ENCODE measurements around the gene LIG1. TPM values are rescaled to one million over a fixed set of nuclear protein-coding genes. Genes with fewer than 3 reads are reported as not detected.

Gene LIG1
- total RNA-seq (2021; ENCODE audit: unreplicated experiment) (41.3 TPM), Bru-seq, nascent RNA (percentile 58 among the genes with signal in this experiment), BruChase-seq, experiment 1, labeled RNA remaining after a 2-hour chase (percentile 66 among the genes with signal in this experiment), BruChase-seq, experiment 2, labeled RNA remaining after a 6-hour chase (percentile 67 among the genes with signal in this experiment)
- polyA plus RNA-seq (2012; ENCODE audit: insufficient read length) = 28.9 TPM
- long read RNA-seq, transcript LIG1-201 (28 exons, 3,384 nt) = major isoform, 21 of 59 reads
- long read RNA-seq, partial matches to known transcripts = 20 of 59 reads
- long read RNA-seq, other reads (novel, unspliced or antisense) = 17 of 59 reads

DNA sequence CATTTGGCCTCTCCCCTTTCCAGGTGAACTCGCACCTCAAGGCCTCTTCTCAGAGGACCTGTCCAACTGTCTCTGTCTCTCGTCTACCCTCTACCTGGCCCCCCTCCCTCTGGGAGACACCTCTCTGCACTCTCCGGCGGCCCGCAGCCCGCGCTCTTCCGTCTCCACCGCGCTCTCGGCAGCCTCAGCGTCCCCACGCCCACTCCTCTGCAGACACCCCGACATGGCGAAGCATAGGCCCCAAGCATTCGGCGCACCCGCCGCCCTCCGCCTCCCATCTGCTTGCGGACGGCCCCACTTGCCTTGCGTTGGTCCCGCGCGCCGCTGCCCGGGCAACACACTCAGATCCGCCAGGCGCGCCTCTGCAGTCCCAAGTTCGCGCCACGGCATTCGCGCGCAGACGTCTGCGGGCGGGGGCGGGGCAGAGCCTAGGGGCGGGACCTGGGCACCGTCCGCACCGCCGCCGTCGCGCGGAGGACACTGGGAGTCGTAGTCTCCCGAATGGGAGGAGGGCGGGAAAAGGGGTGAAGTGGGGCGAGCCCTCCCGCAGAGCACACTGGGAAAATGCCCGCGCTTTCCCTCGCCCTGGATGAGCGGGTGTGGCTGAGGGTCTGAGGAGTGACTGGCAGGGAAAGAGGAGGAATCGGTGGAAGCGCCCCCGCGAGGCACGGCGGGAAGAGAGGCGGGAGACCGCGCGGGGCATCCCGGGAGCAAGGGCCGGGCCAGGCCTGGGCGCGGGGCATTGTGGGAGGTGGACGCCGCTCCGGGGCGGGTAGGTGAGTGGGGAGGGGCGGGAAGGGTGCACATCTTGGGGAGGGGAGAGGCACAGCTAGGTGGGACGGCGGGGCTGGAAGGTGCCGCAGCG is at the start of gene LIG1, which contains the start of gene ZSWIM9:
Gene LIG1, minus strand, starts transcription at position 406 of the 865 bp plus-strand sequence. CDS start 4,778 bp downstream, outside the sequence.
Gene ZSWIM9, plus strand, starts transcription at position 742 of the 865 bp plus-strand sequence. CDS start 1,123 bp downstream, outside the sequence.
- no peaks in the 10 kb centered on the region; the same call in 1 of the 2 replicates for H3K36me3 ChIP-seq (ENCODE audit: control insufficient read depth, insufficient read depth, low read length)
- in situ Hi-C loops (cut with HindIII; ENCODE audit: low pct_unique_long_range_greater_than_20kb, low sequenced_read_pairs) = no loop called here
- no TSS peak for BruUV-seq (replicated peaks)
- intact Hi-C loops (cut with micrococcal nuclease; ENCODE audit: unreplicated experiment) = no loop called here
- DNase-seq (ENCODE audit: low read depth, low spot score) = peak; percentile 41
- ChIA-PET CTCF (interaction anchor here (0.6 kb wide), 3 partner anchors 24 to 85 kb away, joined by 3 read pairs; no protein-coding TSS in a partner anchor), POLR2A (interaction anchor here (0.6 to 0.7 kb wide), 4 partner anchors 15 to 1142 kb away, joined by 3 to 4 read pairs (median 3); no protein-coding TSS in a partner anchor)
- ATAC-seq = peak; percentile 97
- H3K4me3 ChIP-seq (ENCODE audit: low read depth in 2 of 2, low read length in 2 of 2) = peak within 1 kb of the TSS; percentile 79
- H3K4me1 ChIP-seq (ENCODE audit: control insufficient read depth, insufficient read depth, low read length) = no peaks in the 10 kb centered on the region
- H3K9me3 ChIP-seq (ENCODE audit: control insufficient read depth, insufficient read depth, low read depth, low read length) = no peaks in the 10 kb centered on the region
- no peaks in the 10 kb centered on the region for H3K27me3 ChIP-seq (ENCODE audit: control insufficient read depth, insufficient read depth, low read length)
- peak within 1 kb of the TSS; percentile 83 for H3K27ac ChIP-seq (ENCODE audit: low read length)
- TF ChIP-seq TCF7L2 (IDR thresholded peaks at IDR 0.05; ENCODE audit: low read depth, low read length) = no peak
- no peak for TF ChIP-seq POLR2AphosphoS5 (IDR thresholded peaks at IDR 0.05; ENCODE audit: low read depth, low read length)
- TF ChIP-seq REST (IDR thresholded peaks at IDR 0.05; ENCODE audit: insufficient read depth in 1 of 2, low read depth in 2 of 2, low read length in 1 of 2) = 0 out of 4 replicates have a peak, but pooled peaks of 1 of the 2 experiments have one; percentile 13
- peak; percentile 77; the same call in 1 of the 2 replicates for TF ChIP-seq SIN3A (IDR thresholded peaks at IDR 0.05; ENCODE audit: borderline replicate concordance, insufficient read depth, low read depth, low read length)
- no peak for TF ChIP-seq CTCF (IDR thresholded peaks at IDR 0.05)

- no TSS peak for BruUV-seq (replicated peaks)
- ATAC-seq (no peak), DNase-seq (ENCODE audit: low read depth, low spot score) (no peak)
- intact Hi-C loops (cut with micrococcal nuclease; ENCODE audit: unreplicated experiment) (no loop called here), in situ Hi-C loops (cut with HindIII; ENCODE audit: low pct_unique_long_range_greater_than_20kb, low sequenced_read_pairs) (no loop called here)
- TF ChIP-seq CTCF (IDR thresholded peaks at IDR 0.05) (no peak), REST (IDR thresholded peaks at IDR 0.05; ENCODE audit: insufficient read depth in 1 of 2, low read depth in 2 of 2, low read length in 1 of 2) (no peak), TCF7L2 (IDR thresholded peaks at IDR 0.05; ENCODE audit: low read depth, low read length) (no peak), SIN3A (IDR thresholded peaks at IDR 0.05; ENCODE audit: borderline replicate concordance, insufficient read depth, low read depth, low read length) (no peak), POLR2AphosphoS5 (IDR thresholded peaks at IDR 0.05; ENCODE audit: low read depth, low read length) (no peak)
- Histone ChIP-seq H3K27ac (ENCODE audit: low read length) (no peak overlapping the region), H3K27me3 (ENCODE audit: control insufficient read depth, insufficient read depth, low read length) (no peaks in the 10 kb centered on the region), H3K36me3 (ENCODE audit: control insufficient read depth, insufficient read depth, low read length) (no peaks in the 10 kb centered on the region), H3K4me3 (ENCODE audit: low read depth in 2 of 2, low read length in 2 of 2) (no peak overlapping the region), H3K9me3 (ENCODE audit: control insufficient read depth, insufficient read depth, low read depth, low read length) (no peaks in the 10 kb centered on the region), H3K4me1 (ENCODE audit: control insufficient read depth, insufficient read depth, low read length) (no peaks in the 10 kb centered on the region)
- CTCF ChIA-PET = no interaction called here
- POLR2A ChIA-PET = no interaction called here
Measured at GRCh38 chr19:48218997-48219396, 48.9 kb upstream of the LIG1 start.

Data from Panc1 (cell line).